ENCODE measurements around the gene GLP2R. TPM values are rescaled to one million over a fixed set of nuclear protein-coding genes. Genes with fewer than 3 reads are reported as not detected.

Gene GLP2R
- total RNA-seq, 2 donors from 2014 or later, result not detected

GRCh38 chr17:9911089-9911488 lies 85.4 kb downstream of the GLP2R start:
- Mint-ChIP-seq H3K4me1 (peaks cover 5% of the 10 kb centered on the region), H3K27ac (no peak overlapping the region), H3K27me3 (ENCODE audit: insufficient read depth) (peaks cover 9% of the 10 kb centered on the region), H3K9me3 (no peaks in the 10 kb centered on the region), H3K4me3 (no peak overlapping the region), H3K36me3 (ENCODE audit: low read depth) (no peaks in the 10 kb centered on the region)
- peaks cover 5% of the 10 kb centered on the region for H3K4me1 ChIP-seq (ENCODE audit: control insufficient read depth, insufficient read depth, low read length)
- no peaks in the 10 kb centered on the region for H3K27me3 ChIP-seq (ENCODE audit: control insufficient read depth, insufficient read depth, low read length, poor library complexity, severe bottlenecking)
- no peak for TF ChIP-seq CTCF (conservative IDR thresholded peaks at IDR 0.05)
- H3K9ac ChIP-seq (ENCODE audit: extremely low read depth, low read length, poor library complexity, severe bottlenecking), result no peak overlapping the region
- 89 to 93% methylated on average over 5 to 12 of the region's 12 CpGs for WGBS, 2 experiments (ENCODE audit: insufficient coverage in 1 of 2, insufficient read length in 1 of 2)
- no peaks in the 10 kb centered on the region for H3K9me3 ChIP-seq (ENCODE audit: control insufficient read depth, low read length)
- no peak for DNase-seq
- H3K4me3 ChIP-seq (ENCODE audit: low read length), result no peak overlapping the region
- H3K36me3 ChIP-seq (ENCODE audit: control insufficient read depth, insufficient read depth, low read length), result no peaks in the 10 kb centered on the region
- no peak overlapping the region for H3K27ac ChIP-seq (ENCODE audit: low read depth, low read length)

GRCh38 chr17:9912121-9913099 lies 86.7 kb downstream of the GLP2R start:
- Mint-ChIP-seq H3K4me1 (peaks cover 5% of the 10 kb centered on the region), H3K9me3 (no peaks in the 10 kb centered on the region), H3K27ac (no peak overlapping the region), H3K4me3 (no peak overlapping the region), H3K27me3 (ENCODE audit: insufficient read depth) (peaks cover 9% of the 10 kb centered on the region), H3K36me3 (ENCODE audit: low read depth) (no peaks in the 10 kb centered on the region)
- no peaks in the 10 kb centered on the region for H3K9me3 ChIP-seq (ENCODE audit: control insufficient read depth, low read length)
- WGBS, 2 experiments (ENCODE audit: insufficient coverage in 1 of 2, insufficient read length in 1 of 2), result 88 to 92% methylated on average over 13 to 18 of the region's 18 CpGs
- H3K27ac ChIP-seq (ENCODE audit: low read depth, low read length), result no peak overlapping the region
- H3K4me3 ChIP-seq (ENCODE audit: low read length), result no peak overlapping the region
- H3K9ac ChIP-seq (ENCODE audit: extremely low read depth, low read length, poor library complexity, severe bottlenecking), result no peak overlapping the region
- TF ChIP-seq CTCF (conservative IDR thresholded peaks at IDR 0.05), result no peak
- DNase-seq, result no peak
- no peaks in the 10 kb centered on the region for H3K27me3 ChIP-seq (ENCODE audit: control insufficient read depth, insufficient read depth, low read length, poor library complexity, severe bottlenecking)
- no peaks in the 10 kb centered on the region for H3K36me3 ChIP-seq (ENCODE audit: control insufficient read depth, insufficient read depth, low read length)
- H3K4me1 ChIP-seq (ENCODE audit: control insufficient read depth, insufficient read depth, low read length), result peaks cover 5% of the 10 kb centered on the region

GRCh38 chr17:9913476-9913875 lies 87.8 kb downstream of the GLP2R start:
- Mint-ChIP-seq H3K9me3 (no peaks in the 10 kb centered on the region), H3K4me3 (no peak overlapping the region), H3K27ac (no peak overlapping the region), H3K36me3 (ENCODE audit: low read depth) (no peaks in the 10 kb centered on the region), H3K27me3 (ENCODE audit: insufficient read depth) (peaks cover 9% of the 10 kb centered on the region), H3K4me1 (no peaks in the 10 kb centered on the region)
- no peak for DNase-seq
- Histone ChIP-seq H3K36me3 (ENCODE audit: control insufficient read depth, insufficient read depth, low read length) (no peaks in the 10 kb centered on the region), H3K4me3 (ENCODE audit: low read length) (no peak overlapping the region), H3K4me1 (ENCODE audit: control insufficient read depth, insufficient read depth, low read length) (no peaks in the 10 kb centered on the region), H3K9ac (ENCODE audit: extremely low read depth, low read length, poor library complexity, severe bottlenecking) (no peak overlapping the region), H3K27ac (ENCODE audit: low read depth, low read length) (no peak overlapping the region), H3K9me3 (ENCODE audit: control insufficient read depth, low read length) (no peaks in the 10 kb centered on the region), H3K27me3 (ENCODE audit: control insufficient read depth, insufficient read depth, low read length, poor library complexity, severe bottlenecking) (no peaks in the 10 kb centered on the region)
- 89 to 100% methylated on average over 4 to 5 of the region's 5 CpGs for WGBS, 2 experiments (ENCODE audit: insufficient coverage in 1 of 2, insufficient read length in 1 of 2)
- TF ChIP-seq CTCF (conservative IDR thresholded peaks at IDR 0.05), result no peak
